Activated naive CD4-positive, alpha-beta T cell treated with anti-CD3 and anti-CD28 coated beads, Interleukin-2, amount 50 U/mL, for 24 hours (primary cell): ENCODE results near the gene TBC1D4.

Experiments
- H3K27ac Mint-ChIP-seq: one replicate; pipeline ENCODE4 v1.8.0; 2021; ENCODE audit warnings: mild to moderate bottlenecking, mixed read lengths
- H3K27me3 Mint-ChIP-seq: one replicate; pipeline ENCODE4 v1.8.0; 2021; ENCODE audit warnings: mixed read lengths
- H3K36me3 Mint-ChIP-seq: one replicate; pipeline ENCODE4 v1.8.0; 2021; ENCODE audit warnings: mixed read lengths
- H3K4me1 Mint-ChIP-seq: one replicate; pipeline ENCODE4 v1.8.0; 2021; ENCODE audit warnings: mixed read lengths
- H3K4me3 Mint-ChIP-seq: one replicate; pipeline ENCODE4 v1.8.0; 2021; ENCODE audit warnings: mild to moderate bottlenecking, mixed read lengths
- H3K9me3 Mint-ChIP-seq: one replicate; pipeline ENCODE4 v1.8.0; 2021; ENCODE audit warnings: mixed read lengths

TBC1D4 gene

GRCh38 chr13:75482070-75482819 is at the start of gene TBC1D4:
Gene TBC1D4, minus strand, starts transcription at chr13:75482169. Its CDS starts 402 bp downstream, at chr13:75481767.
- Mint-ChIP-seq H3K27ac (no peak within 1 kb of the TSS), H3K4me3 (peak within 1 kb of the TSS; percentile 96), H3K4me1 (peaks cover 25% of the 10 kb centered on the region), H3K9me3 (no peaks in the 10 kb centered on the region), H3K27me3 (peaks cover 41% of the 10 kb centered on the region), H3K36me3 (no peaks in the 10 kb centered on the region)

DNA sequence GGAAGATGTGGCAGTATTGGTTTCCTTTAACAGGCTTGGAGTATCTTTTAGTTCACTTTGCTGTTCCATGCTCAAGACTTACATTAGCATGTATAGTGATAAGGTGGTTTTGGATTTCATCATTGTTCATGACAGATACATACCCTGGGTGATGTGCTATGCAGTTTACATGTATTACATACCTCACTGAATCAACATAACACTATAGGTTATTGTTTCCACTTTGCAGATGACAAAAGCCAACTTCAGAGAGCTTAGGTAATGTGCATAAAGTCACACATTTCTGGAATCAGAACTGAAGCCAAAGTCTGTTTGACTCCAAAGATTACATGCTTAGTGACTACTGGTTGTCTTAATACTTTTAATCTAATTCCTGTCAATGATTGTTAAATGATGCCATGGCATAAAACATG is 48.6 kb upstream of the TBC1D4 start:
- H3K4me1 Mint-ChIP-seq, result peaks cover 64% of the 10 kb centered on the region
- H3K27ac Mint-ChIP-seq, result no peak overlapping the region
- H3K9me3 Mint-ChIP-seq, result no peaks in the 10 kb centered on the region
- H3K27me3 Mint-ChIP-seq, result no peaks in the 10 kb centered on the region
- H3K4me3 Mint-ChIP-seq, result peak overlapping the region; percentile 47
- peaks cover 23% of the 10 kb centered on the region for H3K36me3 Mint-ChIP-seq

DNA sequence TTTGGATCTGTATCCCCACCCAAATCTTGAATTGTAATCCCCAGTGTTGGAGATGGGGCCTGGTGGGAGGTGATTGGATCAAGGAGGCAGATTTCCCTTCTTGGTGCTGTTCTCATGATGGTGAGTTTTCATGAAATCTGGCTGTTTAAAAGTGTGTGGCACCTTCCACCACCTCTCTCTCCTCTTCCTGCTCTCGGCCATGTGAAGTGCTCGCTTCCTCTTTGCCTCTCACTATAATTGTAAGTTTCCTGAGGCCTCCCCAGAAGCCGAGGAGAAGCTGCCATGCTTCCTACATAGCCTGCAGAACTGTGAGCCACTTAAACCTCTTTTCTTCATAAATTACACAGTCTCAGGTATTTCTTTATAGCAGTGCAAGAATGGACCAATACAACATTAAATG is 40.0 kb upstream of the TBC1D4 start:
- no peaks in the 10 kb centered on the region for H3K9me3 Mint-ChIP-seq
- no peak overlapping the region for H3K4me3 Mint-ChIP-seq
- H3K4me1 Mint-ChIP-seq, result peaks cover 14% of the 10 kb centered on the region
- no peak overlapping the region for H3K27ac Mint-ChIP-seq
- no peaks in the 10 kb centered on the region for H3K27me3 Mint-ChIP-seq
- H3K36me3 Mint-ChIP-seq, result peaks cover 11% of the 10 kb centered on the region

DNA sequence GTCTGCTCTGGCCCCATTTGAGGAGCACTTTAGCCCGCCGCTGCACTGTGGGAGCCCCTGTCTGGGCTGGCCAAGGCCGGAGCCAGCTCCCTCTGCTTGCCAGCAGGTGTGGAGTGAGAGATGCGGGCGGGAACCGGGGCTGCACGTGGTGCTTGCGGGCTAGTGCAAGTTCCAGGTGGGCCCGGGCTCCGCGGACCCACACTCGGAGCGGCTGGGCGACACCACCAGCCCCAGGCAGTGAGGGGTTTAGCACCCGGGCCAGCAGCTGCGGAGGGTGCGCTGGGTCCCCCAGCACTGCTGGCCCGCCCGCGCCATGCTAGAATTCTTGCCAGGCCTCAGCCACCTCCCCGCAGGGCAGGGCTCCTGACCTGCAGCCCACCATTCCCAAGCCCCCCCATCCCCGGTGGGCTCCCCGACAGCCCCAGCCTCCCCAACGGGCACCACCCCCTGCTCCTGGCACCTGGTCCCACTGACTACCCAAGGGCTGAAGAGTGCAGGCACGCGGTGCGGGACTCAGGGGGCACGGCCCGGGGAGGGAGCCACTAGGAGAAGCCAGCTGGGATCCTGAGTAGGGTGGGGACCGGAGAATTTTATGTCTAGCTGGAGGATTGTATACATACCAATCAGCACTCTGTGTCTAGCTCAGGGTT is 36.6 kb upstream of the TBC1D4 start:
- Mint-ChIP-seq H3K27ac (no peak overlapping the region), H3K27me3 (no peaks in the 10 kb centered on the region), H3K36me3 (no peaks in the 10 kb centered on the region), H3K4me1 (no peaks in the 10 kb centered on the region), H3K4me3 (no peak overlapping the region), H3K9me3 (no peaks in the 10 kb centered on the region)

- no peaks in the 10 kb centered on the region for H3K36me3 Mint-ChIP-seq
- peaks cover 2% of the 10 kb centered on the region for H3K27me3 Mint-ChIP-seq
- H3K4me1 Mint-ChIP-seq, result no peaks in the 10 kb centered on the region
- no peak overlapping the region for H3K27ac Mint-ChIP-seq
- H3K9me3 Mint-ChIP-seq, result no peaks in the 10 kb centered on the region
- H3K4me3 Mint-ChIP-seq, result no peak overlapping the region
These were observed 32.4 kb upstream of the TBC1D4 start for GRCh38 chr13:75514080-75514995.

- H3K9me3 Mint-ChIP-seq, result no peaks in the 10 kb centered on the region
- no peak overlapping the region for H3K27ac Mint-ChIP-seq
- H3K4me3 Mint-ChIP-seq, result no peak overlapping the region
- peaks cover 2% of the 10 kb centered on the region for H3K27me3 Mint-ChIP-seq
- H3K36me3 Mint-ChIP-seq, result no peaks in the 10 kb centered on the region
- no peaks in the 10 kb centered on the region for H3K4me1 Mint-ChIP-seq
These were observed 31.3 kb upstream of the TBC1D4 start for GRCh38 chr13:75513271-75513670.

- no peaks in the 10 kb centered on the region for H3K4me1 Mint-ChIP-seq
- peaks cover 2% of the 10 kb centered on the region for H3K27me3 Mint-ChIP-seq
- H3K9me3 Mint-ChIP-seq, result no peaks in the 10 kb centered on the region
- no peak overlapping the region for H3K27ac Mint-ChIP-seq
- H3K36me3 Mint-ChIP-seq, result no peaks in the 10 kb centered on the region
- no peak overlapping the region for H3K4me3 Mint-ChIP-seq
These were observed 30.3 kb upstream of the TBC1D4 start for GRCh38 chr13:75512253-75512652.

- Mint-ChIP-seq H3K9me3 (no peaks in the 10 kb centered on the region), H3K4me3 (no peak overlapping the region), H3K27me3 (peaks cover 2% of the 10 kb centered on the region), H3K27ac (no peak overlapping the region), H3K4me1 (no peaks in the 10 kb centered on the region), H3K36me3 (no peaks in the 10 kb centered on the region)
These were observed 29.2 kb upstream of the TBC1D4 start for GRCh38 chr13:75511051-75511625.

- no peaks in the 10 kb centered on the region for H3K9me3 Mint-ChIP-seq
- H3K27ac Mint-ChIP-seq, result no peak overlapping the region
- H3K27me3 Mint-ChIP-seq, result peaks cover 2% of the 10 kb centered on the region
- H3K4me3 Mint-ChIP-seq, result no peak overlapping the region
- H3K36me3 Mint-ChIP-seq, result no peaks in the 10 kb centered on the region
- no peaks in the 10 kb centered on the region for H3K4me1 Mint-ChIP-seq
These were observed 26.1 kb upstream of the TBC1D4 start for GRCh38 chr13:75508002-75508548.

DNA sequence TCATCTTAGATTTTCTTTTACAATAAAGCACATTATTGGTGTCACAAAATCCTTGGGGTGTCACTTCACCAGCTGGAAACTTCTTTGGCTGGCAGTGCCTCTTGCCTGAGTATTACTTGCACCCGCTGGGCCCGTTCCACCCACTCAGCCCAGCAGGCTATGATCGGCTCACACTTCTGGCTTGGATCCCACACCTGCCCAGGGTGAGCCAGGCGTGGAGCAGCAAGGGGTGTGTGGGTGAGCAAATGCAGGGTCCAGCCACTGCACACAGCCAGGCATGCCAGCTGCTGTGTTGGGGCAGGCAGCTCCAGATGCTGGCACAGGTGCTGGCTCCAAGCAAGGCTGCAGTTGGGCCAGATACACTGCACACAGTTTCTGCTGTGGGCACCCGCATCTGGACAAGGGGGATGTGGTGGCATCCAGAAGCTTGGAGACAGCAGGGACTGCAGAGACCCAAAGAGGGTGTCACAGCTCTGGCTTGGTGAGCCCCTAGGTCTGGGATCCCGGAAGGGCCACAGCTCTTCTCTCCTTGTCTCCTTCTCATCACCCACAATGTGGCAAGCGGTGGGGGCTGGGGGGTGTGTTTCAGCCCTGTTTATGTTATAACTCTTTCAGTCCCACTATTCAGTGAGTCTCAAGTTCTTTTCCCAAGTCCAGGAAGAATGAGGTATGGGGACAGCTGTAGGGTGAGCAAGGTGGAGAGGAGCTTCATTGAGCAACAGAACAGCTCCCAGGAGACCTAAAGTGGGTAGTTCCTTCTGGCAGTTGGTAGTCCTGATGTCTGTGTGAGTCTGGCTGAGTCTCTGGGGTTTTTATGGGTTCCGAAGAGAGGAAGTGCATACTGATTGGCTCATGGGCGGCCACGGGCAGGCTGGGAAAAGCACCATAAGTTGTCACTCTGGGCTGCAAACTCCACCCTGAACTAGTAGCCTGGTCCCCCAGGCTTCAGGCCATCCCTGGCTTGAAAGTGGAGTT is 25.3 kb upstream of the TBC1D4 start:
- Mint-ChIP-seq H3K27ac (no peak overlapping the region), H3K27me3 (peaks cover 2% of the 10 kb centered on the region), H3K36me3 (no peaks in the 10 kb centered on the region), H3K4me1 (no peaks in the 10 kb centered on the region), H3K4me3 (no peak overlapping the region), H3K9me3 (no peaks in the 10 kb centered on the region)

GRCh38 chr13:75506018-75506417 is 24.0 kb upstream of the TBC1D4 start:
- no peak overlapping the region for H3K27ac Mint-ChIP-seq
- H3K36me3 Mint-ChIP-seq, result no peaks in the 10 kb centered on the region
- H3K9me3 Mint-ChIP-seq, result no peaks in the 10 kb centered on the region
- H3K4me3 Mint-ChIP-seq, result no peak overlapping the region
- H3K4me1 Mint-ChIP-seq, result no peaks in the 10 kb centered on the region
- peaks cover 1% of the 10 kb centered on the region for H3K27me3 Mint-ChIP-seq

GRCh38 chr13:75505327-75505726 is 23.4 kb upstream of the TBC1D4 start:
- no peaks in the 10 kb centered on the region for H3K36me3 Mint-ChIP-seq
- H3K4me3 Mint-ChIP-seq, result no peak overlapping the region
- H3K4me1 Mint-ChIP-seq, result no peaks in the 10 kb centered on the region
- peaks cover 1% of the 10 kb centered on the region for H3K27me3 Mint-ChIP-seq
- no peak overlapping the region for H3K27ac Mint-ChIP-seq
- H3K9me3 Mint-ChIP-seq, result no peaks in the 10 kb centered on the region

DNA sequence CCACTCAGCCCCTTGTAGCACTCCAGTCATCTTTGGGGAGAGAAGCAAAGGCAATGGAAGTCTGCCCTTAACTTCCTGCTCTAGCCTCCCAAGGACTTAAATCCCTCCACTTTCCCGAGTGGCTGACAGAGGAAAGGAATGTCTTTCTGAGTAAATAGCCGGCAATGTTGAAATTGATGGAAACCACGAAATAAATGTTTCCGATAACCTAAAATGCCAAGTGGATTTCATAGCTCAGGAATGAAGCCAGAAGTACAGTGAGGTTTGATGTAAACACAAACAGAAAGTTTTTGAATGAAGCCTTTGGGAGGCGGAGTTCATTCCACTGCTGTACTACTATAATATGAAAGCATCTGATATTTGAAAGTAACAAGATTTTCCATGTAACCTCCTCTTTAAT is 14.0 kb upstream of the TBC1D4 start:
- Mint-ChIP-seq H3K36me3 (no peaks in the 10 kb centered on the region), H3K27ac (no peak overlapping the region), H3K4me3 (no peak overlapping the region), H3K9me3 (no peaks in the 10 kb centered on the region), H3K27me3 (peaks cover 5% of the 10 kb centered on the region), H3K4me1 (peaks cover 3% of the 10 kb centered on the region)

GRCh38 chr13:75494491-75494890 is 12.5 kb upstream of the TBC1D4 start:
- Mint-ChIP-seq H3K4me3 (no peak overlapping the region), H3K9me3 (no peaks in the 10 kb centered on the region), H3K4me1 (peaks cover 3% of the 10 kb centered on the region), H3K27me3 (peaks cover 5% of the 10 kb centered on the region), H3K36me3 (no peaks in the 10 kb centered on the region), H3K27ac (peak overlapping the region; percentile 19)
